ENCODE measurements around the gene RGS9.

- TF ChIP-seq CTCF (IDR thresholded peaks at IDR 0.05 in 8 of 11, conservative IDR thresholded peaks at IDR 0.05 in 3 of 11) (no peak), POLR2A (IDR thresholded peaks at IDR 0.05) (no peak)
Observed at GRCh38 chr17:65108152-65108551, 29.0 kb upstream of the RGS9 start.

Measured in spleen (tissue), 7 donors.